Hematopoietic multipotent progenitor cell (in vitro differentiated cells): ENCODE measurements around the gene MKKS. TPM values are rescaled to one million over a fixed set of nuclear protein-coding genes. Genes with fewer than 3 reads are reported as not detected.
A peak's percentile ranks its signal among the peaks of the same experiment; 100 is the strongest.

Source experiments
- DNase-seq, 3 donors: peaks; one replicate each; pipeline ENCODE4 v3.0.0-alpha.2; 2011 to 2015; ENCODE audit warnings: low read depth in 2 of 3, low spot score in 2 of 3
- total RNA-seq: library from RNA; depleted of rRNA; stranded (reverse); fragments of >200 nt; gene quantifications from one replicate; pipeline ENCODE4 v1.2.3, GENCODE V29; 2012

The MKKS gene
- total RNA-seq, 1 donor, result 8.3 TPM

GRCh38 chr20:10453241-10453640, 19.2 kb upstream of the MKKS start:
- DNase-seq, result peak in 2 of 3 donors; percentile 83 to 91

- DNase-seq, result no peak
Observed at GRCh38 chr20:10449270-10449669, 15.2 kb upstream of the MKKS start.

- DNase-seq, result peak in 1 of 3 donors; percentile 11
Observed at GRCh38 chr20:10448270-10449156, 14.5 kb upstream of the MKKS start.

GRCh38 chr20:10447028-10447427, 13.0 kb upstream of the MKKS start:
- DNase-seq, result peak in 2 of 3 donors; percentile 80 to 83

GRCh38 chr20:10445758-10446157, 11.7 kb upstream of the MKKS start:
- no peak for DNase-seq

- DNase-seq, result no peak
Observed at GRCh38 chr20:10443936-10444335, 9.9 kb upstream of the MKKS start.

GRCh38 chr20:10438217-10438616, 4.2 kb upstream of the MKKS start:
- DNase-seq, result no peak

GRCh38 chr20:10436053-10436699, 2.2 kb upstream of the MKKS start:
- DNase-seq, result no peak

GRCh38 chr20:10434832-10435812, 1.1 kb upstream of the MKKS start, which contains the start of gene SLX4IP:
SLX4IP (plus strand) TSS chr20:10435305; CDS start chr20:10458205, 22,900 bp downstream.
- peak; percentile 66 to 97 (median 96) for DNase-seq

- DNase-seq, result peak; percentile 44 to 99 (median 96)
Observed at GRCh38 chr20:10434467-10434831, 427 bp upstream of the MKKS start.

- no peak for DNase-seq
Observed at GRCh38 chr20:10433014-10433622, 904 bp downstream of the MKKS start.

- DNase-seq, result no peak
Observed at GRCh38 chr20:10432079-10432478, 1.9 kb downstream of the MKKS start.

GRCh38 chr20:10430704-10431103, 3.3 kb downstream of the MKKS start:
- DNase-seq, result no peak

- no peak for DNase-seq
Observed at GRCh38 chr20:10430000-10430466, 4.0 kb downstream of the MKKS start.

- DNase-seq, result no peak
Observed at GRCh38 chr20:10429443-10429981, 4.5 kb downstream of the MKKS start.

GRCh38 chr20:10428008-10428407, 6.0 kb downstream of the MKKS start:
- DNase-seq, result no peak

GRCh38 chr20:10427060-10427692, 6.8 kb downstream of the MKKS start:
- peak in 2 of 3 donors; percentile 57 to 76 for DNase-seq

- no peak for DNase-seq
Observed at GRCh38 chr20:10423735-10424134, 10.3 kb downstream of the MKKS start.

GRCh38 chr20:10419550-10420133, 14.4 kb downstream of the MKKS start:
- DNase-seq, result no peak
